OCI-LY1 (cell line): ENCODE results near the gene TRIM14.
"Not testable (repeated sequence)": the region's sequence is repeated elsewhere in the genome, so short reads cannot be mapped to it uniquely, and the experiment has no call there.

Experiments
- H2AFZ ChIP-seq: fragments of 200-600 bp; sonication (generic), shearing (Covaris generic); 2 replicates; pipeline ENCODE4 v1.6.0; 2014; ENCODE audit warnings: antibody characterized with exemption, mild to moderate bottlenecking, low read length
- H3F3A ChIP-seq: fragments of 200-600 bp; sonication (generic), shearing (Covaris generic); 2 replicates; pipeline ENCODE4 v1.6.0; 2014; ENCODE audit warnings: mild to moderate bottlenecking, antibody characterized with exemption, low read length, moderate library complexity; ENCODE audit not compliant: insufficient read depth
- H3K27ac ChIP-seq: fragments of 200-600 bp; sonication (generic); 2 replicates; pipeline ENCODE4 v1.5.1; 2014; ENCODE audit warnings: low read length, mixed run types, mild to moderate bottlenecking, low read depth; ENCODE audit not compliant: poor library complexity, severe bottlenecking
- H3K27me3 ChIP-seq: fragments of 200-600 bp; sonication (generic); 2 replicates; pipeline ENCODE4 v1.6.0; 2014; ENCODE audit warnings: antibody characterized with exemption, mild to moderate bottlenecking, low read length, moderate library complexity; ENCODE audit not compliant: insufficient read depth
- H3K36me3 ChIP-seq: fragments of 200-600 bp; sonication (generic); 2 replicates; pipeline ENCODE4 v1.6.1; 2014; ENCODE audit warnings: mild to moderate bottlenecking, antibody characterized with exemption, low read length, moderate library complexity, mixed read lengths; ENCODE audit not compliant: insufficient read depth
- H3K4me1 ChIP-seq: fragments of 200-600 bp; sonication (generic); 2 replicates; pipeline ENCODE4 v1.5.1; 2014; ENCODE audit warnings: mild to moderate bottlenecking, low read length, moderate library complexity; ENCODE audit not compliant: insufficient read depth, severe bottlenecking
- H3K4me2 ChIP-seq: fragments of 200-600 bp; sonication (generic), shearing (Covaris generic); 2 replicates; pipeline ENCODE4 v1.6.1; 2014; ENCODE audit warnings: low read length
- H3K4me3 ChIP-seq: fragments of 200-600 bp; sonication (generic); 2 replicates; pipeline ENCODE4 v1.5.1; 2014; ENCODE audit warnings: low read length, low read depth, mild to moderate bottlenecking, mixed read lengths; ENCODE audit not compliant: poor library complexity, severe bottlenecking
- H3K79me2 ChIP-seq: fragments of 200-600 bp; shearing (Covaris generic); 2 replicates; pipeline ENCODE4 v1.6.1; 2016; ENCODE audit warnings: mixed run types, low read length, mixed read lengths; ENCODE audit not compliant: insufficient read depth
- H3K9ac ChIP-seq: fragments of 200-600 bp; sonication (generic), shearing (Covaris generic); 2 replicates; pipeline ENCODE4 v1.6.1; 2014; ENCODE audit warnings: mild to moderate bottlenecking, low read length, mixed read lengths
- H3K9me2 ChIP-seq: fragments of 200-600 bp; sonication (generic), shearing (Covaris generic); 2 replicates; pipeline ENCODE4 v1.6.1; 2014; ENCODE audit warnings: low read depth, mild to moderate bottlenecking, low read length, mixed read lengths
- H3K9me3 ChIP-seq: fragments of 200-600 bp; shearing (Covaris generic); 2 replicates; pipeline ENCODE4 v1.6.1; 2014; ENCODE audit warnings: low read length, mixed read lengths
- H4K20me1 ChIP-seq: fragments of 200-600 bp; sonication (generic), shearing (Covaris generic); 2 replicates; pipeline ENCODE4 v1.6.0; 2016; ENCODE audit warnings: mild to moderate bottlenecking, low read length; ENCODE audit not compliant: insufficient read depth
- EZH2 ChIP-seq: fragments of 200-600 bp; sonication (generic), shearing (Covaris generic); IDR thresholded peaks from 2 replicates; pipeline ENCODE4 v1.8.0; 2017; ENCODE audit warnings: borderline replicate concordance, mixed run types, mild to moderate bottlenecking, antibody characterized with exemption, low read length, moderate library complexity, mixed read lengths
- TF ChIP-seq, protein P1 (sequence below): fragments of 200-600 bp; sonication (generic), shearing (Covaris generic); IDR thresholded peaks from 2 replicates; pipeline ENCODE4 v1.5.1; 2017; ENCODE audit warnings: mild to moderate bottlenecking, antibody characterized with exemption, low read length, moderate library complexity, mixed read lengths

Gene TRIM14

DNA sequence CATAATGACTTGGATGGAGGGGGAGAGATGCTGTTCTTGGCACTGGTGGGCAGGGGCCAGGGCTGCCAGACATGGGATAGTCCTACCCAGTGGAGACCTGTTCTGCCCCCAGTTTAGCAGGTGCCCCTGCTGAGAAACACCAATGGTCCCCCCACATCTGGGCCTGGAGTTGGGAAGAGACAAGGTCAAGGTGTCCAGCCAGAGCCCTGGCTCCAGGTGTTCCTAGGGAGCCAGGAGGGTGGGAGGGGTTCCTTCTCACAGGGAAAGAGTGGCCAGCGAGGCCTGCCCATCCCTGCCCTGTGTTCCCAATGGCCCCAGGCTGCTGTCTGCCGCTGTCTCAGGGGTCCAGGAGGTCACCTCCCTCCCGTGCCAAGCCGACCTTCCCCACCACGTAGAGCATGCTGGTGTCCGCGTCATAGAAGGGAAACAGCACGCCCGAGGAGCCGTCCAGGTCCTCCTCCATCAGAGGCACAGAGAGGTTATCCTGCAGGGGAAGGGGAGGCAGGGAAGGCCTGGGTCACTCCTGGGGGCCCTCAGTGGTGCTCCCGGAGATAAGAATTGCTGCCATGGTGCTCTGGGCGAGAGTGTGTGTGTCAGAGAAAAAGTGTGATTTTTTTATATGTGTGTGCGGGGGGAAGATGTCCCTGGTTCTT is 11.7 kb upstream of the TRIM14 start:
- Histone ChIP-seq H3K4me3 (no peak overlapping the region), H3F3A (no peaks in the 10 kb centered on the region), H3K9me3 (no peaks in the 10 kb centered on the region), H3K27me3 (no peaks in the 10 kb centered on the region), H3K36me3 (no peaks in the 10 kb centered on the region), H3K9me2 (no peaks in the 10 kb centered on the region), H3K27ac (no peak overlapping the region), H3K4me2 (no peak overlapping the region), H3K4me1 (peaks cover 7% of the 10 kb centered on the region), H4K20me1 (no peaks in the 10 kb centered on the region), H3K79me2 (no peaks in the 10 kb centered on the region), H2AFZ (no peak overlapping the region), H3K9ac (no peak overlapping the region)
- no peak for TF ChIP-seq EZH2

DNA sequence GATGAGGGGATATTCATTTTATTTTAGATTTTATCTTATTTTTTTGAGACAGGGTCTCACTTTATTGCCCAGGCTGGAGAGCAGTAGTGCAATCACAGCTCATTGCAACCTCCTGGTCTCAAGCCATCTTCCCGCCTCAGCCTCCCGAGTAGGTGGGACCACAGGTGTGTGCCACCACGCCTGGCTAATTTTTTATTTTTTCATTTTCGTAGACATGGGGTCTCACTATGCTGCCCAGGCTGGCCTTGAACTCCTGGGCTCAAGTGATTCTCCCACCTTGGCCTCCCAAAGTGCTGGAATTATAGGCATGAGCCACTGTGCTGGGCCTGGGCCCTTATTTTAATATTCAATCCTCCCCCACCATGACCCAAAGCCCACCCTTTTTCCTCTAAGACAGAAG is 11.0 kb upstream of the TRIM14 start:
- not testable (repeated sequence) for H3K27ac ChIP-seq, H3K27me3 ChIP-seq, H3K9me3 ChIP-seq, H3K9me2 ChIP-seq, H3K4me2 ChIP-seq, H2AFZ ChIP-seq, H3K36me3 ChIP-seq, H4K20me1 ChIP-seq, H3K9ac ChIP-seq, H3K4me1 ChIP-seq, H3K4me3 ChIP-seq, H3K79me2 ChIP-seq, H3F3A ChIP-seq

DNA sequence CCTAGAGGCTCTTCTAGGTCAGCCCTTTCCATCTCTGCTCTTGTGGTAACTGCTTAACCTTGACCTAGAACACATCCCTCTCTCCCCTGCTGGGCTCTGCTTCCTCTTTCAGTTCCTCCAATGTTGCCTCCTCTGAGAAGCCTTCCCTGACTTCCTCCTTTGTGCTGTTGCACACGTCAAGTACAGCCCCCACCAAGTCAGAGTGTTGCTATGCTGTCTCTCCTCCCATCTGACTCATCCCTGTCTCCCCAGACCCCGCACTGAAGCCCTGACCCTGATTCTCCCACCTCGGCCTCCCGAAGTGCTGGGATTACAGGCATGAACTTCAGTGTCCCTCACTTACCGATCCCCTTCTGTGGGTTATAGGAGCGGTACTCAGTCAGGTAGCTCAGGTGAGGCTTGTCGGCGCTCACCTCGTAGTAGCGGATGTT is 10.4 kb upstream of the TRIM14 start:
- Histone ChIP-seq H3K36me3 (no peaks in the 10 kb centered on the region), H3K79me2 (no peaks in the 10 kb centered on the region), H3K4me1 (peaks cover 7% of the 10 kb centered on the region), H3F3A (no peaks in the 10 kb centered on the region), H2AFZ (no peak overlapping the region), H4K20me1 (no peaks in the 10 kb centered on the region), H3K9me3 (no peaks in the 10 kb centered on the region), H3K9me2 (no peaks in the 10 kb centered on the region), H3K27me3 (no peaks in the 10 kb centered on the region), H3K27ac (no peak overlapping the region), H3K4me2 (no peak overlapping the region; the same call in 1 of the 2 replicates), H3K9ac (no peak overlapping the region), H3K4me3 (no peak overlapping the region)
- no peak for TF ChIP-seq EZH2
- TF ChIP-seq, protein P1, sequence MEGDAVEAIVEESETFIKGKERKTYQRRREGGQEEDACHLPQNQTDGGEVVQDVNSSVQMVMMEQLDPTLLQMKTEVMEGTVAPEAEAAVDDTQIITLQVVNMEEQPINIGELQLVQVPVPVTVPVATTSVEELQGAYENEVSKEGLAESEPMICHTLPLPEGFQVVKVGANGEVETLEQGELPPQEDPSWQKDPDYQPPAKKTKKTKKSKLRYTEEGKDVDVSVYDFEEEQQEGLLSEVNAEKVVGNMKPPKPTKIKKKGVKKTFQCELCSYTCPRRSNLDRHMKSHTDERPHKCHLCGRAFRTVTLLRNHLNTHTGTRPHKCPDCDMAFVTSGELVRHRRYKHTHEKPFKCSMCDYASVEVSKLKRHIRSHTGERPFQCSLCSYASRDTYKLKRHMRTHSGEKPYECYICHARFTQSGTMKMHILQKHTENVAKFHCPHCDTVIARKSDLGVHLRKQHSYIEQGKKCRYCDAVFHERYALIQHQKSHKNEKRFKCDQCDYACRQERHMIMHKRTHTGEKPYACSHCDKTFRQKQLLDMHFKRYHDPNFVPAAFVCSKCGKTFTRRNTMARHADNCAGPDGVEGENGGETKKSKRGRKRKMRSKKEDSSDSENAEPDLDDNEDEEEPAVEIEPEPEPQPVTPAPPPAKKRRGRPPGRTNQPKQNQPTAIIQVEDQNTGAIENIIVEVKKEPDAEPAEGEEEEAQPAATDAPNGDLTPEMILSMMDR = no peak

DNA sequence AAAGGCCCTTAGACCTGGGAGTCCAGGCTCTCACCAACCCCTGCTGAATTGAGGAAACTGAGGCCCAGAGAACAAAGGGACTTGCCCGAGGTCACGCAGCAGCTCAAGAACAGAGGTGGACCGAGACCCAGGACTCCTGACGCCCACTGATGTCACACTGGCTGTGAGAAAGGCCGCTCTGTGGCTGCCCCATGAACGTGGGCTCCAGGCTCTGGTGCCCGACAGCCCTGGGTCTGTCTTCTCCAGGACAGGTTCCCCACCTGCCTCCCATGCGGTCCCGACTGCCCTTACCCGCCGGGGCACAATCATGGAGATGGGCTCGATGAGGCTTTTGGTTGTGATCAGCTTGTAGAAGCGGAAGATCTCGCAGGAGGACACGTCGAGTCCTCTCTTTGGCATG is 9.3 kb upstream of the TRIM14 start:
- Histone ChIP-seq H3K27ac (no peak overlapping the region), H3K79me2 (no peaks in the 10 kb centered on the region), H3K4me2 (no peak overlapping the region), H3K9ac (no peak overlapping the region), H3K36me3 (no peaks in the 10 kb centered on the region), H3F3A (no peaks in the 10 kb centered on the region), H4K20me1 (no peaks in the 10 kb centered on the region), H3K9me3 (no peaks in the 10 kb centered on the region), H3K4me3 (no peak overlapping the region), H3K9me2 (no peaks in the 10 kb centered on the region), H2AFZ (no peak overlapping the region), H3K4me1 (peaks cover 7% of the 10 kb centered on the region), H3K27me3 (no peaks in the 10 kb centered on the region)
- no peak for TF ChIP-seq EZH2
- TF ChIP-seq, protein P1 = no peak
